ENCODE measurements around the gene BEST2. TPM values are rescaled to one million over a fixed set of nuclear protein-coding genes. Genes with fewer than 3 reads are reported as not detected.

The BEST2 gene
- total RNA-seq, 1 donor from 2014 or later: not detected

GRCh38 chr19:12767150-12767549, 15.6 kb downstream of the BEST2 start:
- TF ChIP-seq CTCF (IDR thresholded peaks at IDR 0.05; ENCODE audit: borderline replicate concordance): no peak
- intact Hi-C loops (cut with micrococcal nuclease): loop anchor here (10.0 kb wide), 1 partner anchor 78 kb away; no protein-coding TSS in a partner anchor
- Histone ChIP-seq H3K27ac (replicated peaks) (no peak overlapping the region), H3K36me3 (peaks cover 44% of the 10 kb centered on the region), H3K4me3 (no peak overlapping the region), H3K4me1 (peaks cover 48% of the 10 kb centered on the region), H3K9me3 (replicated peaks) (no peaks in the 10 kb centered on the region), H3K27me3 (ENCODE audit: low read depth) (no peaks in the 10 kb centered on the region)
- DNase-seq: no peak

DNA sequence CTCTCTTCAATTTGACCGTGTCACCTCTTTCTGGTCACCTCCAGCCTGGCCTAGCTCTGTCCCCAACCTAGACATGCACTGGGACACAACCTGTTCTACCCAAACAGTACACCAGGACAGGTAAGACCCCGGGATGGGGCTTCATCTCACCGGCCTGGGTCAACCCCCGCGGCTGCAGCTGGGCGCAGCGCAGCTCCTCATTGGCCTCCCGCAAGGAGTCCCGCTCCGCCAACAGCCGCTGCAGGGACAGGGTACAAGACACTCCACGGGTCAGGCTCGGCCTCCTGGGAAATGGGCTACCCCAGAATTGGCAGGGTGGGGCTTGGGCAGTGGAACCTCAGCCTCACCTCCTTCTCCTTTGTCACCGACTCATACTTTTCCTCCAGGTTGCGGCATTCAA, 16.1 kb downstream of the BEST2 start:
- no peak for DNase-seq
- peaks cover 44% of the 10 kb centered on the region for H3K36me3 ChIP-seq
- no peaks in the 10 kb centered on the region for H3K27me3 ChIP-seq (ENCODE audit: low read depth)
- H3K9me3 ChIP-seq (replicated peaks): no peaks in the 10 kb centered on the region
- intact Hi-C loops (cut with micrococcal nuclease): loop anchor here (10.0 kb wide), 1 partner anchor 77 kb away; no protein-coding TSS in a partner anchor
- TF ChIP-seq CTCF (IDR thresholded peaks at IDR 0.05; ENCODE audit: borderline replicate concordance): no peak
- H3K4me1 ChIP-seq: peaks cover 48% of the 10 kb centered on the region
- H3K4me3 ChIP-seq: no peak overlapping the region
- no peak overlapping the region for H3K27ac ChIP-seq (replicated peaks)

GRCh38 chr19:12769689-12770088, 18.1 kb downstream of the BEST2 start:
- TF ChIP-seq CTCF (IDR thresholded peaks at IDR 0.05; ENCODE audit: borderline replicate concordance): no peak
- no peaks in the 10 kb centered on the region for H3K9me3 ChIP-seq (replicated peaks)
- intact Hi-C loops (cut with micrococcal nuclease): loop anchor here (10.0 kb wide), 1 partner anchor 75 kb away; no protein-coding TSS in a partner anchor
- peaks cover 58% of the 10 kb centered on the region for H3K4me1 ChIP-seq
- no peak for DNase-seq
- H3K27ac ChIP-seq (replicated peaks): peak overlapping the region; percentile 23
- H3K4me3 ChIP-seq: no peak overlapping the region
- H3K27me3 ChIP-seq (ENCODE audit: low read depth): no peaks in the 10 kb centered on the region
- peaks cover 34% of the 10 kb centered on the region for H3K36me3 ChIP-seq

DNA sequence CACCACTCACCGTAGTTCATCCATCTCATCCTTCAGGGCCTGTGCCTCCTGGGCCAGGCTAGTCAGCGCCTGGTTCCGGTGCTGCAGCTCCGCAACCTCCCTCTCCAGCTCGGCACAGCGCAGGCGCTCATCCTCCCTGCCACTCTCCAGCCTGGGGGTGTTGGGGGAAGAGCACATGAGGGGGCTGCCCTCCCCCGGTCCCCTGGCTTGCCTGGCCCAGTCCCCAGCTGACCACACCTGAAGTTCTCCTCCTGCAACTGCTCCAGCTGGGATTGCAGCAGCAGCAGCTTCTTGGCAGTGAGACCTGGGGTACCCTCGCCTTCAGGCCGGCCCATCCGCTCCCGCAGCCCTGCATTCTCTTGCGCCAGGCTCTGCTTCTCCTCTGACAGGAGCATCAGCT, 19.3 kb downstream of the BEST2 start:
- Histone ChIP-seq H3K27me3 (ENCODE audit: low read depth) (no peaks in the 10 kb centered on the region), H3K4me3 (no peak overlapping the region), H3K4me1 (peaks cover 56% of the 10 kb centered on the region), H3K9me3 (replicated peaks) (no peaks in the 10 kb centered on the region), H3K36me3 (peaks cover 29% of the 10 kb centered on the region), H3K27ac (replicated peaks) (peak overlapping the region; percentile 93)
- intact Hi-C loops (cut with micrococcal nuclease): no loop called here
- DNase-seq: no peak
- no peak for TF ChIP-seq CTCF (IDR thresholded peaks at IDR 0.05; ENCODE audit: borderline replicate concordance)

DNA sequence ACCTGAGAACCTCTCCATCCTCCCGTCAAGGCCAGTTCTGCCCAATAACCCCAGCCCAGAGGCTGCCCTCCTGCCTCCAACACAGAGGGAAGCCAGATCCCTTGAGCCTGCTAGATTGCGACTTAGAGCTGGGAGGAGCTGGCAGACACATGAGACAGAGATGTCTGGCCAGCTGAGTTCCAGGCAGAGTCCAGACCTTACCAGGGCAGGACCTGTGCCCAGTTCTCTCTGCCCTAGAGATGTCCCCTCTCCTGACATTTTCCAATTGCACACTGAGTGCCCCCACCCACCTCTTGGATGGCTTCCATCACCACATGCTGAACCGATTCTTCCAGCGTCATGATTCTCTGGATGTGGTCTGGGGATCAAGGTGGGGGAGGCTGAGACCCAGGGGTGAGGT, 20.7 kb downstream of the BEST2 start:
- no peak overlapping the region for H3K4me3 ChIP-seq
- intact Hi-C loops (cut with micrococcal nuclease): no loop called here
- peak; percentile 65 for DNase-seq
- no peak for TF ChIP-seq CTCF (IDR thresholded peaks at IDR 0.05; ENCODE audit: borderline replicate concordance)
- H3K36me3 ChIP-seq: peaks cover 29% of the 10 kb centered on the region
- H3K27ac ChIP-seq (replicated peaks): peak overlapping the region; percentile 93
- H3K27me3 ChIP-seq (ENCODE audit: low read depth): no peaks in the 10 kb centered on the region
- no peaks in the 10 kb centered on the region for H3K9me3 ChIP-seq (replicated peaks)
- peaks cover 56% of the 10 kb centered on the region for H3K4me1 ChIP-seq
